ENCODE results near the gene UBTF.

Gene UBTF

GRCh38 chr17:44213403-44214229 lies 5.9 kb downstream of the UBTF start:
- no peak for DNase-seq

- DNase-seq: no peak
Measured at GRCh38 chr17:44212507-44213402, 6.7 kb downstream of the UBTF start.

- no peak for DNase-seq
Measured at GRCh38 chr17:44211281-44212265, 7.9 kb downstream of the UBTF start.

GRCh38 chr17:44210342-44211192 lies 8.9 kb downstream of the UBTF start:
- DNase-seq: peak; percentile 91

- peak; percentile 65 for DNase-seq
Measured at GRCh38 chr17:44209786-44210341, 9.6 kb downstream of the UBTF start.

- no peak for DNase-seq
Measured at GRCh38 chr17:44207743-44208142, 11.7 kb downstream of the UBTF start.

- DNase-seq: no peak
Measured at GRCh38 chr17:44207319-44207718, 12.2 kb downstream of the UBTF start.

- no peak for DNase-seq
Measured at GRCh38 chr17:44206825-44207155, 12.7 kb downstream of the UBTF start.

- DNase-seq: no peak
Measured at GRCh38 chr17:44205962-44206824, 13.3 kb downstream of the UBTF start.

- DNase-seq: no peak
Measured at GRCh38 chr17:44204441-44204882, 15.0 kb downstream of the UBTF start.

- peak; percentile 45 for DNase-seq
Measured at GRCh38 chr17:44203731-44204440, 15.6 kb downstream of the UBTF start.

- DNase-seq: no peak
Measured at GRCh38 chr17:44202756-44203155, 16.7 kb downstream of the UBTF start.

- DNase-seq: no peak
Measured at GRCh38 chr17:44200478-44201155, 18.9 kb downstream of the UBTF start.

- DNase-seq: peak; percentile 100
Measured at GRCh38 chr17:44199553-44200477, 19.7 kb downstream of the UBTF start, which contains the start of gene ATXN7L3. ATXN7L3 (minus strand) TSS chr17:44199884; CDS start chr17:44198070, 1,814 bp downstream.

- DNase-seq: peak; percentile 58
Measured at GRCh38 chr17:44198721-44199552, 20.5 kb downstream of the UBTF start.

- DNase-seq: no peak
Measured at GRCh38 chr17:44197980-44198720, 21.3 kb downstream of the UBTF start.
